H9 (cell line): ENCODE measurements around the gene RNF167. TPM values are rescaled to one million over a fixed set of nuclear protein-coding genes. Genes with fewer than 3 reads are reported as not detected.

Experiments
- DNase-seq: peaks from one replicate; pipeline ENCODE4 v3.0.0-alpha.2; 2017
- H2AFZ ChIP-seq: one replicate; pipeline ENCODE4 v1.6.1; 2013; ENCODE audit warnings: mild to moderate bottlenecking, low read length, control low read depth, moderate library complexity
- H2AK5ac ChIP-seq: 2 replicates; pipeline ENCODE4 v1.6.1; 2013; ENCODE audit warnings: low read length, control low read depth, mixed read lengths; ENCODE audit not compliant: insufficient read length
- H2BK120ac ChIP-seq: one replicate; pipeline ENCODE4 v1.6.1; 2013; ENCODE audit warnings: low read depth, mild to moderate bottlenecking, low read length, control low read depth, inconsistent platforms; ENCODE audit not compliant: poor library complexity, severe bottlenecking
- H2BK12ac ChIP-seq: 2 replicates; pipeline ENCODE4 v1.6.1; 2013; ENCODE audit warnings: low read length, control low read depth, mixed read lengths, low read depth; ENCODE audit not compliant: insufficient read length
- H2BK15ac ChIP-seq: 2 replicates; pipeline ENCODE4 v1.6.1; 2013; ENCODE audit warnings: low read depth, low read length, control low read depth
- H2BK20ac ChIP-seq: one replicate; pipeline ENCODE4 v1.6.1; 2013; ENCODE audit warnings: low read depth, mild to moderate bottlenecking, low read length, control low read depth, inconsistent platforms; ENCODE audit not compliant: poor library complexity, severe bottlenecking
- H2BK5ac ChIP-seq: 2 replicates; pipeline ENCODE4 v1.6.1; 2013; ENCODE audit warnings: low read length, control low read depth, mixed read lengths; ENCODE audit not compliant: insufficient read length
- H3K14ac ChIP-seq: 2 replicates; pipeline ENCODE4 v1.6.1; 2013; ENCODE audit warnings: low read length, control low read depth; ENCODE audit not compliant: insufficient read depth
- H3K18ac ChIP-seq: 2 replicates; pipeline ENCODE4 v1.6.1; 2013; ENCODE audit warnings: low read depth, mild to moderate bottlenecking, mixed read lengths, low read length, control low read depth; ENCODE audit not compliant: insufficient read length
- H3K23ac ChIP-seq: 2 replicates; pipeline ENCODE4 v1.6.1; 2013; ENCODE audit warnings: low read length, control low read depth, mixed read lengths, low read depth; ENCODE audit not compliant: insufficient read length
- H3K23me2 ChIP-seq: 2 replicates; pipeline ENCODE4 v1.6.1; 2013; ENCODE audit warnings: low read depth, mild to moderate bottlenecking, mixed read lengths, low read length, control low read depth; ENCODE audit not compliant: insufficient read length, poor library complexity, severe bottlenecking
- H3K27ac ChIP-seq: 2 replicates; pipeline ENCODE4 v1.5.1; 2013; ENCODE audit warnings: low read length, control low read depth, mixed read lengths, low read depth; ENCODE audit not compliant: insufficient read length
- H3K27me3 ChIP-seq: 2 replicates; pipeline ENCODE4 v1.6.1; 2013; ENCODE audit warnings: low read length, control low read depth, inconsistent platforms; ENCODE audit not compliant: insufficient read depth
- H3K4ac ChIP-seq: 2 replicates; pipeline ENCODE4 v1.6.1; 2013; ENCODE audit warnings: low read depth, mild to moderate bottlenecking, control low read depth, inconsistent platforms, low read length, moderate library complexity
- H3K4me1 ChIP-seq: 2 replicates; pipeline ENCODE4 v1.6.1; 2013; ENCODE audit warnings: low read length, control low read depth, inconsistent platforms; ENCODE audit not compliant: insufficient read depth
- H3K4me2 ChIP-seq: 2 replicates; pipeline ENCODE4 v1.6.1; 2013; ENCODE audit warnings: low read length, control low read depth, mixed read lengths; ENCODE audit not compliant: insufficient read length, insufficient read depth
- H3K56ac ChIP-seq: 2 replicates; pipeline ENCODE4 v1.6.1; 2013; ENCODE audit warnings: low read depth, mild to moderate bottlenecking, mixed read lengths, low read length, control low read depth; ENCODE audit not compliant: insufficient read length
- H3K79me1 ChIP-seq: 2 replicates; pipeline ENCODE4 v1.6.1; 2013; ENCODE audit warnings: low read depth, mild to moderate bottlenecking, moderate library complexity, low read length, control low read depth, inconsistent platforms; ENCODE audit not compliant: insufficient read depth, poor library complexity, severe bottlenecking
- H3K79me2 ChIP-seq: 2 replicates; pipeline ENCODE4 v1.6.1; 2013; ENCODE audit warnings: low read length, control low read depth, inconsistent platforms; ENCODE audit not compliant: insufficient read depth
- H3K9ac ChIP-seq: 2 replicates; pipeline ENCODE4 v1.6.1; 2013; ENCODE audit warnings: low read length, control low read depth, mixed read lengths; ENCODE audit not compliant: insufficient read length; ENCODE audit errors: extremely low read depth
- H3K9me3 ChIP-seq: one replicate; pipeline ENCODE4 v1.6.1; 2013; ENCODE audit warnings: low read depth, low read length, inconsistent platforms; ENCODE audit not compliant: control insufficient read depth
- H3T11ph ChIP-seq: one replicate; pipeline ENCODE4 v1.6.1; 2013; ENCODE audit warnings: mild to moderate bottlenecking, low read length, control low read depth, inconsistent platforms
- H4K20me1 ChIP-seq: one replicate; pipeline ENCODE4 v1.6.1; 2013; ENCODE audit not compliant: control insufficient read depth, insufficient read length, insufficient read depth
- H4K5ac ChIP-seq: 2 replicates; pipeline ENCODE4 v1.6.1; 2013; ENCODE audit warnings: low read depth, mild to moderate bottlenecking, mixed read lengths, low read length, control low read depth; ENCODE audit not compliant: insufficient read length
- H4K8ac ChIP-seq: replicated peaks from 2 replicates; pipeline ENCODE4 v1.6.1; 2013; ENCODE audit warnings: low read length, control low read depth, mixed read lengths, low read depth; ENCODE audit not compliant: insufficient read length
- H4K91ac ChIP-seq: 2 replicates; pipeline ENCODE4 v1.6.1; 2013; ENCODE audit warnings: low read depth, mild to moderate bottlenecking, moderate library complexity, mixed read lengths, low read length, control low read depth; ENCODE audit not compliant: insufficient read length
- H3K27ac Mint-ChIP-seq, 3 experiments: 2 replicates in 2 of 3; 3 replicates in 1 of 3; pipeline ENCODE4 v1.8.0; 2020 to 2021; ENCODE audit warnings: mixed read lengths in 3 of 3, mild to moderate bottlenecking in 1 of 3, moderate library complexity in 1 of 3
- H3K27me3 Mint-ChIP-seq: 2 replicates; pipeline ENCODE4 v1.8.0; 2021; ENCODE audit warnings: low read depth, mild to moderate bottlenecking, moderate library complexity, mixed read lengths
- H3K36me3 Mint-ChIP-seq, 3 experiments: 2 replicates in 2 of 3; 3 replicates in 1 of 3; pipeline ENCODE4 v1.8.0; 2020 to 2021; ENCODE audit warnings: low read depth in 3 of 3, mixed read lengths in 3 of 3; ENCODE audit not compliant: insufficient read depth in 1 of 3
- H3K4me1 Mint-ChIP-seq, 2 experiments: 2 replicates each; pipeline ENCODE4 v1.8.0; 2020; ENCODE audit warnings: mixed read lengths in 2 of 2
- H3K4me3 Mint-ChIP-seq, 2 experiments: 2 replicates in 1 of 2; 3 replicates in 1 of 2; pipeline ENCODE4 v1.8.0; 2020 to 2021; ENCODE audit warnings: mild to moderate bottlenecking in 2 of 2, mixed read lengths in 2 of 2, moderate library complexity in 1 of 2
- H3K9me3 Mint-ChIP-seq, 2 experiments: 2 replicates in 1 of 2; 3 replicates in 1 of 2; pipeline ENCODE4 v1.8.0; 2020; ENCODE audit warnings: mild to moderate bottlenecking in 2 of 2, mixed read lengths in 2 of 2, moderate library complexity in 1 of 2
- CTCF ChIP-seq: fragments of 200-600 bp; sonication (generic); conservative IDR thresholded peaks from 3 replicates; pipeline ENCODE4 v1.8.0; 2021; ENCODE audit warnings: antibody characterized with exemption, mild to moderate bottlenecking
- WGBS: extraction: QIAGEN DNeasy Blood & Tissue Kit; methylation state at CpG from one replicate; pipeline ENCODE4 v1.1.7; 2013; ENCODE audit warnings: missing lambda C conversion rate, low lambda C conversion rate, mixed read lengths; ENCODE audit not compliant: insufficient read length; ENCODE audit errors: extremely low coverage; 5-methylcytosine and 5-hydroxymethylcytosine counted together
- total RNA-seq: library from RNA; stranded (reverse); gene quantifications from 2 replicates; pipeline ENCODE4 v1.2.1, GENCODE V29; 2021

Gene RNF167
- total RNA-seq, 1 experiment from 2014 or later, result 134 TPM

GRCh38 chr17:4893272-4893671 lies 46.8 kb upstream of the RNF167 start:
- Histone ChIP-seq H3K4ac (no peak overlapping the region), H3K18ac (no peak overlapping the region), H4K91ac (no peak overlapping the region), H3K79me2 (no peaks in the 10 kb centered on the region), H4K8ac (no peak overlapping the region), H2BK120ac (no peak overlapping the region), H3K56ac (no peak overlapping the region), H2BK12ac (no peak overlapping the region), H2AFZ (no peak overlapping the region), H3K9ac (no peak overlapping the region), H3K4me1 (no peaks in the 10 kb centered on the region), H3K27me3 (no peaks in the 10 kb centered on the region), H4K20me1 (no peaks in the 10 kb centered on the region), H3K27ac (no peak overlapping the region), H3K9me3 (no peaks in the 10 kb centered on the region), H3K4me2 (no peak overlapping the region), H2AK5ac (no peak overlapping the region), H3K79me1 (no peaks in the 10 kb centered on the region), H4K5ac (no peak overlapping the region), H2BK15ac (no peak overlapping the region), H3K23ac (no peak overlapping the region), H3T11ph (no peak overlapping the region), H2BK5ac (no peak overlapping the region), H3K23me2 (no peaks in the 10 kb centered on the region), H3K14ac (no peak overlapping the region), H2BK20ac (no peak overlapping the region)
- DNase-seq, result no peak
- H3K4me1 Mint-ChIP-seq, result peaks cover 0 to 14% of the 10 kb centered on the region in 2 experiments; a peak in 2 of 4 replicates
- H3K27me3 Mint-ChIP-seq, result no peaks in the 10 kb centered on the region
- H3K4me3 Mint-ChIP-seq, result no peak overlapping the region
- TF ChIP-seq CTCF, result no peak
- no peaks in the 10 kb centered on the region for H3K9me3 Mint-ChIP-seq
- peaks cover 8 to 56% (median 53%) of the 10 kb centered on the region in 3 experiments; a peak in 6 of 7 replicates for H3K36me3 Mint-ChIP-seq
- no CpG with 5 or more reads among the region's 18 CpGs for WGBS
- H3K27ac Mint-ChIP-seq, result no peak overlapping the region
